HS-27A (cell line): ENCODE measurements around the gene NHS.
"Not testable (repeated sequence)": the region's sequence is repeated elsewhere in the genome, so short reads cannot be mapped to it uniquely, and the experiment has no call there.

Experiments used
- DNase-seq: peaks from one replicate; pipeline ENCODE4 v3.0.0-alpha.2; 2012; ENCODE audit warnings: low read depth, missing footprints

The NHS gene

DNA sequence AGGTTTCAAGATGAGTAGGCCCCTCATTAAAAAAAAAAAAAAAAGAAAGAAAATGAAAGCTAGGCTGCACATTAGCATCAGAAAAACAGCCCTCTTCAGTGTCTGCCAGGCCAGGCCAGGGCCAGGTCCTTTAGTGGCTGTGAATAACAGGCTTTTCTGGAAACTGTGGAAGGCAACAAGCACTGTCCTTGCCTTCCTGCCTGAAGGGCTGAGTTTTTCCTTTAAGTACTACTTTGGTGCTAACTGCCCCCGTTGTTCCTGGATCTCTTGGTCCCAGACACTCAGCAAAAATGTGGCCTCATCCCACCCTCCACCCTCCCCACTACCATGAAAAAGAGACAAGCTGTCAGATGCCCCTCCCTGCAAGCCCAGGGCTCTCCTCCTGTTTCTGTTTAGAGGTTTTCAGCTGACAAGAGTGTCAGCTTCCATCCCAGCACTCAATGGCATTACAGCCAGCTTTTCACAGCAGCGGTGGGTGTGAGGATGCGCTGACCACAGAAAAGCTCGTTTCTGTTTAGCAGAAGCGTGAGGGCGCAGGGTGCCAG is 174.2 kb downstream of the NHS start:
- no peak for DNase-seq

DNA sequence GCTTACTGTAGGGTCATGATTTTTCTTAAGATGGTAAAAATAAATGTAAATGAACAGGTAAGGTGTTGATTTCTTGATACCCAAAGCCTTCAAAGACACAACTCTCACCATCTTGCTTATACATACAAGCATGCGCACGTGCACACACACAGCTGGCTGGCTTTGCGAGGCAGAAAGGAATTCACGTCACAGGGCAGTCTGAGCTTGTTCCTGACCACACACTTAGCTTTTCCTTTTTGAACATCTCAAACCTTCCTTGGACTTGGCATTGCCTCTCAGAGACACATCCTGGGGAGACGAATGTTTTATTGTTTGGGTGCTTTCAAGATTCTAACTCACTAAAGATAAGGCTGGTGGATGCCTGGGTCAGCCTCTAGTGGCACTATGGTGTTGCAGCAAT is 175.0 kb downstream of the NHS start:
- no peak for DNase-seq

DNA sequence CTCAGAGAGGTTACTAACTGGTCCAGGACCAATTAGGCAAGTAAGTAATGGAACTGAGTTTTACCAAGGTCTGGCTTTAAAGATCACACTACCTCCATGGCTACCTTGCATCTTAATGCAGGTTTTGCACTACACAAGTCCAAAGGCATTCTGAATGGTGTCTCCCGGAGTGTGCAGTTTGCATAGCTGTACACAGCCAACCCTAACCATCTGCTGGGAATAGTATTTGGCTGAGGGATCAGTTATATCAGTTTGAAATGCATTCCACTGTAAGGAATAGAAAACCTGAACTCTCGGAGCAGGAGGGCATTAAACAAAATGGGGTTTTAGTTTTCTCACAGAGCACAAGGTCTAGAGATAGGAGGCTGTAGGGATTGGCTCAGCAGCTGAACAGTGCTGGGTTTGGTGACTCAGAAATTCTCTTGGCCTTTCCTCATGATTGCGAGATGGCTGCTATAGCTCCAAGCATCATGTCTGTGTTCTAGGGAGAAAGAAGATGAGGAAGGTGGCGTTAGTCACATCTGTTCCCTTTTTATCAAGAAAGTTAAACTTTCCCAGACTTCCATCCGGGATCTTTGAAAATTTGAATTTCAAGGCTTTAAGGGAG is 177.1 kb downstream of the NHS start:
- no peak for DNase-seq

DNA sequence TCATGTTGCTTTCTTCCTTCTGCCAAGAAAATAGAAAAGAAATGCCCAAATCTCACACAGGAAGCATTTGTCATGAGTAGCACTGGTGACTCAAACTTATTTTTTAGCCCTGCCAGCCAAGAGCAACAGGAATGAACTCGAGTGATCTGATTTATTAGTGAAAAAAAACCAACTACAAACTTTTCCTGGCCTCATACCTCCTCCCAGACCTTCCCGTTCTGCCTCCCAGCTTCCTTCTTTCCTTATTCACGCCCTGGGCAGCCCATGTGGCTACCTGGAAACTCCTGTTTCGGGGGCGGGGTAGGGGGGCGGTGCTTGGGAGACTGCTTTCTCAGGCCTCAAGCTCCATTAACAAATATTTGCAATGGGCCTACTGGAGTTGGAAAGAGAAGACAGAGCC is 178.5 kb downstream of the NHS start:
- no peak for DNase-seq

DNA sequence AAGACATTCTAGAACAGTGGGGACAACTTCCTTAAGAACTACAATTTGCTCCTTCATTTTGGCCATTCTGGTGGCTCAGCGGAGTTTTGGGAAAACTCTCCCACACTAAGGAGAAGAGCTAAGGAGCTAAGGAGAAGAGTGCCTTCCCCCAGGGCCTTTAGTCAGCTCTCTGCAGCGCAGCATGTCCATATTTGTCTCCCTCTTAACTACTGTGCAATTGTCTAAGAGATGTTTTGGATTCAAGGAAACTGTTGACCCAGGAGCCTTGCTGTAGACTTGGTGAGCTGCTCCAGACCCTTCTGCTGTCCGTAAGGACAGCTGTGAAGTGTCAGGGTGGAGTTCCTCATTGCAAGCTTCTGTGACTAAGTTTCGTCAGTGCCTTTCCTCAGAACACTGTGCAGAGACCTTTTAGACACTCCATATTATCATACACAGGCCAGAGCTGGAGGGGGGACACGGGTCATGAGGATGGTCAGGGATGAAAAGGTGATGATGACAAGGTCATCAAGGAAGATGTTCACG is 179.0 kb downstream of the NHS start:
- no peak for DNase-seq

DNA sequence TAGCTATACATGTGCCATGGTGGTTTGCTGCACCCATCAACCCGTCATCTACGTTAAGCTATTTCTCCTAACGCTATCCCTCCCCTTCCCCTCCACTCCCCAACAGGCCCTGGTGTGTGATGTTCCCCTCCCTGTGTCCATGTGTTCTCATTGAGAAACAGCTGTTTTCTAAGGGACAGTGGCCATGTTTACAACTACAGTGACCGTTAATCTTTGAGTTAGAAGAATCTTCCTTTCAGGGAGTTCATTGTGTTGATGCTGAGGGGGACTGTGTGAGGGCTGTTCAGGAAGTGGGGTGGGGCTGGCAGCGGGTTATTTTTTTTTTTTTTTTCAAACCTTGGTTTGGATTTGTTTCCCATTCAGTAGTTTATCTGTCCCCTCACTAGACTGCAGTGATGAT is 179.9 kb downstream of the NHS start:
- DNase-seq, result no peak

DNA sequence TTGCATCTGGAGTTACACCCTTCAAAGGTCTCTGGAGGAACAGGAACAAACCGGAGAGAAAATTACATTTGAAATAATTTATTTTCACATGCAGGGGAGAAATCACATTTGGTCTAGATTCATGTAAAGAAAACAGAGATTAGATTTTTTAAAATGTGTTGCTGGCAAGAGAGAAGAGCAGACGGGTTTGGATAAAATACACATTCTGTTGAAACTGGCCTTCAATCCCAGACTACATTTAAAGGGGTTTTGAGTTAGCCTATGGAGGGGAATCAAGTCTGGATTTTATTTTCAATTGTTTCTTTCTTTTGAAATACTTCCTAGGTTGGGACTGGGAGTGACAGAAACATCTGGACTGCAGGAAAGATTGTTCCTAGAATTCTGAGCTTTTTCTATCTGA is 180.8 kb downstream of the NHS start:
- no peak for DNase-seq

DNA sequence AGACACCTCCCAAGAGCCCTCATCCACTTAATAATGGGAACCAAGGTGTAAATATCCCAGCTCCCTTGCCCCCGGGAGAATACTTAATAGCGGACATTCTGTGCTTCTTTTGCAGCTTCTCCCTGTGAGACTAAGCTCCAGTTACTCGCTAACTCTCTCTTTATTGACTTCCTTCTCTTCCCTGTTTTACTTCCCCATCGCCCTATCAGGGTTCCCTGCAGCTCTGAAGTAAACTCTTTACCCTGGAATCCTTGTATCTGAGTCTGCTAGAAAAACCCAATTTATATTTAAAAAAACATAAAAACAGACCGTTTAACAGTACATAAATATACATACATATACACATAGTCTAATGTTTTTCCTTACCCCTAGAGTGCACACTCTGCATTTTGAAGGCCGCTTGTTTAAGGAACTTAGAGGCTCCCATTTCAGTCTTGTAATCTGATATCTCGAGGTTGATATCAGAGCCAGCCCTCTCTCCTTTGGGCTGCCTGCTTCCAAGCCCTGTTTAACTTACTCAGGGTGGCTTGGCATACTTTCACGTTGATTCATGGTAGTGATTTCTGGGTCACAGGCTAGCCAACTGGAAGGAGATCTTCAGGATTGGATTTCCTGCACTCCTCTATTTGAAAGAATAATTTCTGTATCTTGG is 184.9 kb downstream of the NHS start:
- no peak for DNase-seq

DNA sequence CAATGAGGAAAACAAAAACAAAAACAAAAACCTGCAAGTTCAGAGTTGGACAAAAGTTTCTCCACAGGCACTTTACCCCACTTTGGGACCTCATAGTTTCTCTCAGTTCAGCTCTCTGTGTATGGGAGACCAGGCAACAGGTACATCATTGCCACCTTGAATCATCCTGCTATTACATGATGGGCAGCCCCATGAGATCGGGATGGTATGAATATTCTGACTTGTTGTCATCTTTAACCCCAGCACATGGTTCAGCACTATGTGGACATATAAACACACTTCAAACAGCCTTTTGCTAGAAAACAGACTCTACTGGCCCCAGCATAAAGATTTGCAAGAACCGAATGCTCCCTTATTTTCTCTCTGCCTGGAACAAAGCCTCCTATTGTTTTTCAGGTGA is 185.4 kb downstream of the NHS start:
- no peak for DNase-seq

DNA sequence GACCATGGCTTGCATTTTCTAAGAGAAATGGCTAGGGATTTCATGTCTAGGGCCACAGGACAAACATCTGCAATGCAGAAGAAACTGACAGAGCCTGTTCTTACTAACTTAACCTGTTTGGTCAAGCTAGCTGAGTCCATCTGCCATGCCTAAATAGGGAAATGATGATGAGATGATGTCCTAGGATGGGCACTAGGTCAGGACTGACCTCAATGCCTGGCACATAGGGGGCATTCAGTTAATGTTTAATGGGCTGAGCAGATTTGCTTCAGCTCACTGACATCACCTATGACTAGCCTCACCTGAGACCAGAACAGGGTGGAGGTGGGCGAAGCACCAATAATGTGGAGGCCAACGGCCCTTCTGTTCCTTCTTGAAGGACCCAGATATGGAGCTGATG is 188.1 kb downstream of the NHS start:
- no peak for DNase-seq

DNA sequence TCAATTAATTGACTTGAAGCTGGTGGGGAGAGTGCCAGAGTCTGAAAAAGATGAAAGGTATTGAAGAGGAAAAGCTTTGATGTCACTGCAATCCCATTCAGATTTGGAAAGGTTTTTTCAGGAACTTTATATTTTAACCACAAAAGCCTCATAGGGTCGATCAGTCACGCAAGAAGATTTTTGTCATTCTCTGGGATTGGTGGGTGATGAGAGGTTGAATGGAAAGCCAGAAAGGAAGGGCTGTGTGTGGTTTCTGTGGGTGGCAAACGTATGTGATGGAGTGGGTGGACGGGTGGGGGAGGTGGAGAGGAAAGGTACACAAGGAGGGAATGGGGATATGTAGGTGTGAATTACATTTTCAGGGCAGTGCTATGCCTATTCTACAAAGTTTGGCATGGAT is 188.5 kb downstream of the NHS start:
- no peak for DNase-seq

DNA sequence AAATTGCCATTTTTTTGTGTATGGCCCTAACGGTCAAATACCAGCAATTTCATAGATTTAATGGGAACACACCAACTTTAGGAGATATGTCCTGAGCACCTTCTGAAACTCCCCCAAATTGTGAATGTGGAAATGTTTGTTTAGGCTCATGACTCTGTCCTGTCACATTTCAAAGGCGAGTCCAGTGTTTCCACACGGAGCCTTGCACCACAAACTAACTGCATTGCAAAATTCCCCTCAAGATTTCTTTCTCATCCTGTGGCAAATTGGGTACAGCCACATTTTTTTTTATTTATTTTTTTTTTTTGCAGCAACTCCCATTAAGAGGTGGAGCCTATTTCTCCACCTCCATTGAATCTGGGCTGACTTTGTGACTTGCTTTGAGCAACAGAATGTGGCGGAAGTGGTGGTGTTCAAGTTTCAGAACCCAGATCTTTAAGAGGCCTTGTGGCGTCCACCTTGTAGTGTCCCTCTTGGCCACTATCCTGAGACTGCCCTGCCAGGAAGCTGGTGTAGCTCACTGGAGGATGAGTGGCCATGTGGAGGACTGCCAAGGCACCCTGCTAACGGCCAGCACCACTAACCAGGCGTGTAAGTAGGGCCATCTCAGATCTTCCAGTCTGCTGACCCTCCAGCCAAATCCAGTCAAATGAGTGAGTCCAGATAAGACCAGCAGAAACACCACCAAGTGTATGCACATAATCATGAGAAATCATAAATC is 189.8 kb downstream of the NHS start:
- DNase-seq, result no peak

DNA sequence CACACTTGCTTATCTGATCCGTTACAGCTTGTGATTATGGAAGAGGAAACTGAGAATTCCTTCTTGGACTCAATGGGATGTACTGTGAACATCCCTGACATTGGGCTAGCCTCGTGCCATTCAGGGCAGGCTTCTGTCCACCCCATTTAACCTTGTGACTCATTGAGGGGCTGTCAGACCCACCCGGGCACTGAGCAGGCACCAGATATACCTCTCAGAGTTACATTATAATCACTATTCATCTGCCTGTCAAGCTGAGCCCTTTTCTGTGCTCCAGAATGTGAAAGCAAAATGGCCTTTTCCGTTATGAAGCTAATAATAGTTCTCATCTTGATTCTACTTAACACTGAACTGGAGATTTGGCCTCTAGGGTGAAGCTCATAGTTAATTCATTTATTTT is 191.7 kb downstream of the NHS start:
- DNase-seq, result no peak

DNA sequence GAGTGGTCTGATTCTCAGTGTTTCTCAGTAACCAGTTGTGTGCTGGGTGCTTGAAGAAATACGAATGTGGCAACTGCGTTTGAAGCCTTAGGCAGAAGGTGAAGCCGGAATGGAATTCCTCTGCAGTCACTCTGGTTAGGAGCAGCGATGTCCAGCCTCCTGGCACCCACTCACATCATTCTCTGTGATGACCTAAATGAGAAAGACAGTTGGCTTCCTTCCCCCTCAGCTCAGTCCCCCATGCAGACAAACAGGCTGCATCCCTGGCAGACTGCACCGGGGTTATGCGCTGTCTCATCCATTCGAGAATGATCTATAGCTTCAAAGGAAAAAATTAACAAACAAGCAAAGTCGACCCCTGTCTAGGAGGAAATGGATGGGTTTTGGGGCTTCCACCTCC is 192.2 kb downstream of the NHS start:
- DNase-seq, result no peak

DNA sequence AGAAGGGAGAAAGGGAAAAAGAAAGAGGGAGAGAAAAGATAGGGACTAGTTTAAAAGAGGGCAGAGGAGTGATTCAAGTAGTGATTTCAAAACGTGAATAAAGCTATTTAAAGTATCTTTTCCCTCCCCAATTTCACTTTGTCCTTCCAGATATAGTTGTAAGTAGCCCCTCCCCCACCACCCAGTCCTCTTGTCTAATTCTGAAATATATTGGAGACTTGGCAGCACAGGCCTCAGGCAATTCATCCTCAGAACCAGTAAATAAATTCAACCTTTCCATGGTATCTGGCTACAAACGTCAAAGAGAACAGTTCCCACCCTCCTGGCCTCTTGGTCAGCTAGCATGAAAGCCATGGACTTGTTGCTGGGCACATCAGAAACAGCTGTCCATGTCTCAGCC is 192.8 kb downstream of the NHS start:
- DNase-seq, result no peak

DNA sequence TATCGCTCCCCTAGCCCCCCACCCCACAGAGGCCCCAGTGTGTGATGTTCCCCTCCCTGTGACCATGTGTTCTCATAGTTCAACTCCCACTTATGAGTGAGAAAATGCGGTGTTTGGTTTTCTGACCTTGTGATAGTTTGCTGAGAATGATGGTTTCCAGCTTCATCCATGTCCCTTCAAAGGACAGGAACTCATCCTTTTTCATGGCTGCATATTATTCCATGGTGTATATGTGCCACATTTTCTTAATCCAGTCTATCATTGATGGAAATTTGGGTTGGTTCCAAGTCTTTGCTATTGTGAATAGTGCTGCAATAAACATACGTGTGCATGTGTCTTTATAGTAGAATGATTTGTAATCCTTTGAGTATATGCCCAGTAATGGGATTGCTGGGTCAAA is 193.8 kb downstream of the NHS start:
- DNase-seq, result not testable (repeated sequence)

DNA sequence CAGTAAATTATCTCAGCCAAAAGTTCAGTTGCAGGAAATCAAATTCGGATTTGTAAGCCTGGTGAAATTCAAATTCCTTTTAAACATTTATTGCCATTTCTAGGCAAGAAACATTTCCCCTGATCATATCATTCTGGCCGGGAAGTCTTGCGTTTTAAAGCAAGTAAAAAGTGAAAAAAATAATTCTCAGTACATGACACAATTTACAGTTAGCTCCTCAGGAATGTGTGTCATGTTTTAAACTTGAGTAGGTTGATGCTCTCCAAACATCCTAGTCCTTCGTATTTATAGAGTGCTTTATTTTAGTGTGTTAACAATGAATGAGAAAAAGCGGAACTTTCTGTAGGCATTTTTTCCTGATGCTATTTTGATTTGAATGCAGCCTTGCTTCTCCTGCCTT is 204.0 kb downstream of the NHS start:
- DNase-seq, result no peak

DNA sequence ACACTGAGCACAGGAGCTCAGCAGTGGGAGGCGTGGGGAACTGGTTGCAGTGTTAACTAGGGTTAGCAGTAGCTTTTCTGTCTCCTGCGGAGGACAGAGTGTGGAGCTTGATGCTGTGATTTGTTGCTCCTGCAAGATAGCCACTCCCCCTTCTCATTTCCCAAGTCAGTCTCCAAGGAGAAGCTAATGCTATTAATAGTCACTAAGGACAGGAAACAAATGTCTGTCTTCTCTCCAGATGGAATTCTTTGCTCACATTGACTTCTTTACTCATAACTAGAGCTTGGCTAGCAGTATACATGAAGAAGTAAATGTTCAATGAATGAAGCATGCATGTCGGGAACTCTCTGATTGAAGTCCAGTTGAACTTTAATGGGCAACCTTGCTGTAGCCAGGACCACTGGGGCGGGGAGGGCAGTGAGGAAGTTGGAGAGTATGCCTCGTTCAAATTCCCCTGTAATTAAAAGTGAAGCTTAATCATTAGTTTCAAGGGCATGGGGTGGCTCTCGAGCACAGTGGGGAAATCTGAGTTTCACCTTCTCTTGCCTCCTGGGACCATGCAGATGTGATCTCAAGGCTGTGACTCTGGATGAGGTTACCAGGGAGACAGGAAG is 205.6 kb downstream of the NHS start:
- DNase-seq, result no peak

DNA sequence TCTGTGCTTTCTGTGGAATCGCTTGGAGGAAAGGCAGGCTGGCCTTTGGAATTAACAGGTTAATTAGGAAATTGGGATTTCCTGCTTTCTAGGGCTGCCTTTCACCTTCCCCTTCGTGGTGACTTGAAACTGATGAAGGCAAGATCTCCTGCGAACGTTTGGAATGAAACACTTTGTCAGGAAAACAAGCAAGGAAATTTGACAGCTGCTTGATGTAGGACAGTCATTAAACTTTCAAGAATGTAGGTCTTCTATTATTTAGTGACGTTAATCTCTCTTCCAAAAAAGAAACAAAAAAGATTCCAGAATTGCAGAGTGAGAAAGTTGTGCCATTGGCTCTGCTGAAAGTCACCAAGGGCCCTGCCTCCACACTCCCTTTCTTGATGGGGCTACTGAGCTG is 206.6 kb downstream of the NHS start:
- DNase-seq, result no peak

DNA sequence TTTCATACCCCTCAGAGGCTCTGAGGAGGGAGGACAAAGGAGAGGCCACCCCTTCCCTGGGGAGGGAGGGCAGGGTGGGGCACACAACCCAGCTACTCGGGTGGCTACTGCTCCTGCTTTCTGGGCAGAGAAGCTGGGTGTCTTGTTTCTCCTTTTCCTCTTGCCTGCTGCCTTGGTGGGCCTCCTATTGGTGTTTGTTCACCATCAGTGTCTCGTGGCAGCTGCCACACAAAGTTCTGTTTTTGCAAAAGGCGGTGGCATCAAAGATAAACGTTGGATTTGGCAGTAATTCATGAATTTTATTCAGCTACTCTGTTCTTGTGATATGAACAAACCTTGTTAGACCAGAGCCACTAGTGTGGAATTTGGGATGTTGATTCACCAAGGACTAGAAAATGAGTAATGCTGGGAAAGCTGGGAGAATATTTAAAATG is 209.3 kb downstream of the NHS start:
- no peak for DNase-seq

DNA sequence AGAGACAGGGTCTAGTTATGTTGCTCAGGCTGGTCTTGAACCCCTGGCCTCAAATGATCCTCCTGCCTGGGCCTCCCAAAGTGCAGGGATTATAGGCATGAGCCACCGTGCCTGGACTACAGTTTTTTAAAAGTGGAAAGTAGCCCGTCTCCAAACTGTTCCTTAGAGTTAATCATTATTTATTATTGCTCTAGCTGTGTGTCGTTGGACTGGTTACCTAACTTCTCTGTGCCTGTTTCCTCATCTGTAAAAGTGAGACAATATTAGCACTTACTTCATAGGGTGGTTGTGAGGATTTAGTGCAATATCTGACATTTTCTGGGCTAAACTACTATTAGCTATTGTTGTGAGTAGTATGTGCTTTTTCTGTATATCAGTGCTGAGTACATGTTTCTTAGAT is 210.0 kb downstream of the NHS start:
- DNase-seq, result no peak

DNA sequence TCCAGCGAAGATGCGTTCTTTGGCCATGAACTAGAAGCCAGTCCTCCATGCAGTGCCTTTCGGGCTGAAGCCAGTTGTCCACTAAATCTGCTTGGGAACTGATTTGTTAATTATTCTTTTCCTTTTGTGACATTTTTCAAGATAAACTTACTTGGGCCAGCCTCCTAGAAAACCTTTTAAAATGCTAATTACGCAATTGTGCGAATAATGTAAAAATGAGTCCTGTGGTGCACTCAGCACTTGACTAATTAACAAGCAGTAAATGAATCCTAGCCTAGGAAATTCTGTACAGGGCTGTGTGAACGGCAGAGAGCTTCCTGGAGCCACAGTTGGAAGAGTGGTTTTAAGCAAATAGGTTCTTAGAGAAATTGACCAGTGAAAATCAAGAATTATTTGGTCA is 212.4 kb downstream of the NHS start:
- no peak for DNase-seq

DNA sequence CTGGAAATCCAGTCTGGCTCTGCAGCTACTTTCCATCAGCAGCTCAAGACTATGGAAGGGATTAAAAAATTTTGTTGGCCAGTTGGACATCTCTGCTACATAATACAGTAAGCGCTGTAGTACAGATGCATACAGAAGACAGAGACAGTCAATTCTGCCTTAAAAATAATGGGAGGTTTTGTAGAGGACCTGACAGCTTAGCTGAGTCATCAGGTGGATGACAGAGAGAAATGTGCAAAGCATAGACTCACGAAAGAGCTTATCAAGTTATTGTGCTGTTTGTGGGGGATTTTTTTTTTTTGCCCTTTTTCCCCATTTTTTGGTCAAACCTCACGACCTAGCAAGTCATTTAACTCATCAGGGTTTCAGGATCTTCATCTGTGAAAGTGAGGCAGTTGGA is 213.3 kb downstream of the NHS start:
- DNase-seq, result no peak
